IMR-90 (cell line): ENCODE measurements around the gene FLVCR2.

Experiments used
- CEBPB ChIP-seq: IDR thresholded peaks from 2 replicates; pipeline ENCODE4 v1.6.1; 2012; ENCODE audit warnings: low read depth, low read length, improper control_type of control experiment
- POLR2A ChIP-seq: IDR thresholded peaks from 2 replicates; pipeline ENCODE4 v1.6.1; 2012; ENCODE audit warnings: mild to moderate bottlenecking, low read depth, low read length
- TF ChIP-seq, protein P1 (sequence below): conservative IDR thresholded peaks from 2 replicates; pipeline ENCODE4 v1.5.1; 2012; ENCODE audit warnings: mild to moderate bottlenecking, low read depth, low read length, improper control_type of control experiment

DNA sequence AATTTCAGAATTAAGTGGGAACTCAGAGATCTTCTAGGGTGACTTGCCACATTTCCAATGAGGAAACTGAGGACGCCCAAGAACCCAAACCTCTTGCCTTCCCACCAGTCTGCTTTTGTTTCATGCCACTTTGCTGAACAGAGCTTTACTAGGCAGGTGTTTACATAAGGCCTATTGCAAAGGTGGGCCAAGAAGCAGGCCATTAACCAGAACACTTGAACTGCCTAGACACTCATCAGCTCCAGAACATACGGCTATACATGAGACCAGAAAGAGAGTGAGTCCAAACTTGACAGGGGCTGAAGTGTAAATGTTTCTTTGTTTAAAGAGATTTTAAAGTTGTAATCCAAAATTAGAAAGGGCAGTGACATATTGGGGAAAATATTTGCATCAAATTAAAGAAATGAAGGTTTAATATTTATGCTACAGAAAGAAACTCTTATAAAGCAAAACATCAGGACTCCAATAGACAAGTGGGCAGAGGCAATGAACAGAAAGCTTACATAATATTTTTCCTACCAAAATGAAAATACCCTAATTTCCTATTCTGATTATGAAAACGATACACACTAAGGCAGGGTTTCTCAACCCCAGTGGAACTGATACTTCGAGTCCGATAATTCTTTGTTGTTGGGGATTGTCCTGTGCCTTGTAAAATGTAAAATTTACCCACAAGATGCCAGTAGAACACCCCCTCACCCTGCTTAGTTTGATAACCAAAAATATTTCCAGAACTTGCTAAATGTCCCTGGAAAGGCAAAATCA is 44.4 kb upstream of the FLVCR2 start:
- no peak for TF ChIP-seq POLR2A
- TF ChIP-seq, protein P1, sequence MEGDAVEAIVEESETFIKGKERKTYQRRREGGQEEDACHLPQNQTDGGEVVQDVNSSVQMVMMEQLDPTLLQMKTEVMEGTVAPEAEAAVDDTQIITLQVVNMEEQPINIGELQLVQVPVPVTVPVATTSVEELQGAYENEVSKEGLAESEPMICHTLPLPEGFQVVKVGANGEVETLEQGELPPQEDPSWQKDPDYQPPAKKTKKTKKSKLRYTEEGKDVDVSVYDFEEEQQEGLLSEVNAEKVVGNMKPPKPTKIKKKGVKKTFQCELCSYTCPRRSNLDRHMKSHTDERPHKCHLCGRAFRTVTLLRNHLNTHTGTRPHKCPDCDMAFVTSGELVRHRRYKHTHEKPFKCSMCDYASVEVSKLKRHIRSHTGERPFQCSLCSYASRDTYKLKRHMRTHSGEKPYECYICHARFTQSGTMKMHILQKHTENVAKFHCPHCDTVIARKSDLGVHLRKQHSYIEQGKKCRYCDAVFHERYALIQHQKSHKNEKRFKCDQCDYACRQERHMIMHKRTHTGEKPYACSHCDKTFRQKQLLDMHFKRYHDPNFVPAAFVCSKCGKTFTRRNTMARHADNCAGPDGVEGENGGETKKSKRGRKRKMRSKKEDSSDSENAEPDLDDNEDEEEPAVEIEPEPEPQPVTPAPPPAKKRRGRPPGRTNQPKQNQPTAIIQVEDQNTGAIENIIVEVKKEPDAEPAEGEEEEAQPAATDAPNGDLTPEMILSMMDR, result no peak
- TF ChIP-seq CEBPB, result no peak
